HepG2 (cell line): ENCODE data around the gene DBNDD2. TPM values are rescaled to one million over a fixed set of nuclear protein-coding genes. Genes with fewer than 3 reads are reported as not detected.
A peak's percentile ranks its signal among the peaks of the same experiment; 100 is the strongest.

Source experiments
- ARID3A ChIP-seq: IDR thresholded peaks from 2 replicates; pipeline ENCODE4 v1.6.1; 2012; ENCODE audit warnings: low read depth, low read length, improper control_type of control experiment
- DMAP1 ChIP-seq: IDR thresholded peaks from 2 replicates; pipeline ENCODE4 v1.6.1; 2016
- DNMT1 ChIP-seq: sonication (generic); formaldehyde crosslinking; IDR thresholded peaks from 2 replicates; pipeline ENCODE4 v1.5.1; 2020; ENCODE audit warnings: mild to moderate bottlenecking, missing genetic modification reagents
- FOXC1 ChIP-seq: sonication (generic); formaldehyde crosslinking; IDR thresholded peaks from 2 replicates; pipeline ENCODE4 v1.8.0; 2022; ENCODE audit warnings: mild to moderate bottlenecking, missing genetic modification reagents, borderline replicate concordance
- MAF1 ChIP-seq: sonication (generic); formaldehyde crosslinking; IDR thresholded peaks from 2 replicates; pipeline ENCODE4 v1.5.0; 2020; ENCODE audit warnings: missing genetic modification reagents, borderline replicate concordance
- NR2F2 ChIP-seq: IDR thresholded peaks from 2 replicates; pipeline ENCODE4 v1.6.1; 2012; ENCODE audit warnings: low read depth, inconsistent platforms, borderline replicate concordance
- ZHX2 ChIP-seq, 2 experiments: sonication (generic) in 1 of 2; formaldehyde crosslinking in 1 of 2; IDR thresholded peaks; 2 replicates each; pipeline versions ENCODE4 v1.6.1 to v1.9.0; 2014 to 2022; ENCODE audit warnings: antibody characterized with exemption in 1 of 2, borderline replicate concordance in 1 of 2, inconsistent platforms in 1 of 2, low read depth in 1 of 2, missing genetic modification reagents in 1 of 2
- ZNF263 ChIP-seq: sonication (generic); formaldehyde crosslinking; IDR thresholded peaks from 2 replicates; pipeline ENCODE4 v1.4.0; 2020; ENCODE audit warnings: missing genetic modification reagents
- ZNF446 ChIP-seq: sonication (generic); formaldehyde crosslinking; IDR thresholded peaks from 2 replicates; pipeline ENCODE4 v1.5.0; 2020; ENCODE audit warnings: mild to moderate bottlenecking, missing genetic modification reagents
- ZNF550 ChIP-seq: sonication (generic); formaldehyde crosslinking; IDR thresholded peaks from 2 replicates; pipeline ENCODE4 v1.4.0; 2020; ENCODE audit warnings: mild to moderate bottlenecking, missing genetic modification reagents, borderline replicate concordance
- ZNF670 ChIP-seq: sonication (generic); formaldehyde crosslinking; IDR thresholded peaks from 2 replicates; pipeline ENCODE4 v1.8.0; 2022; ENCODE audit warnings: mild to moderate bottlenecking, missing genetic modification reagents, borderline replicate concordance
- ZNF768 ChIP-seq: sonication (generic); formaldehyde crosslinking; IDR thresholded peaks from 2 replicates; pipeline ENCODE4 v1.4.0; 2020; ENCODE audit warnings: missing genetic modification reagents
- ZNF879 ChIP-seq: sonication (generic); formaldehyde crosslinking; IDR thresholded peaks from 2 replicates; pipeline ENCODE4 v1.8.1; 2023; ENCODE audit warnings: missing genetic modification reagents
- polyA plus RNA-seq, 8 experiments: library from polyadenylated mRNA; depleted of rRNA in 3 of 8; stranded (reverse) in 7 of 8; unstranded in 1 of 8; fragments of >200 nt; fragmentation: Illumina TruSeq in 4 of 8; extraction: Trizol in 4 of 8; gene quantifications; 2 replicates each; pipeline versions ENCODE4 v1.2.1 to v1.2.3, GENCODE V29; 2011 to 2016; ENCODE audit warnings: low read depth in 4 of 8, missing spikeins in 1 of 8, mixed read lengths in 1 of 8; ENCODE audit not compliant: insufficient read depth in 1 of 8
- total RNA-seq, 5 experiments: library from RNA; depleted of rRNA; stranded (reverse); fragments of >200 nt; fragmentation: Illumina TruSeq; extraction: Trizol; gene quantifications; 2 replicates each; pipeline ENCODE4 v1.2.3, GENCODE V29; 2016; ENCODE audit warnings: low read depth in 1 of 5
- TF ChIP-seq, protein P1 (sequence below): IDR thresholded peaks from 2 replicates; pipeline ENCODE4 v1.6.1; 2016; ENCODE audit warnings: missing compliant biosample characterization, missing genetic modification reagents, borderline replicate concordance
- TF ChIP-seq, protein P2 (sequence below): sonication (generic); formaldehyde crosslinking; conservative IDR thresholded peaks from 2 replicates; pipeline ENCODE4 v1.4.0; 2020; ENCODE audit warnings: missing genetic modification reagents

DBNDD2 gene
- total and polyA plus RNA-seq, 2 of the 13 experiments (the other 11 are each of a cell fraction or from before 2014, with no cell fraction given) = 16.7 to 47.6 TPM

DNA sequence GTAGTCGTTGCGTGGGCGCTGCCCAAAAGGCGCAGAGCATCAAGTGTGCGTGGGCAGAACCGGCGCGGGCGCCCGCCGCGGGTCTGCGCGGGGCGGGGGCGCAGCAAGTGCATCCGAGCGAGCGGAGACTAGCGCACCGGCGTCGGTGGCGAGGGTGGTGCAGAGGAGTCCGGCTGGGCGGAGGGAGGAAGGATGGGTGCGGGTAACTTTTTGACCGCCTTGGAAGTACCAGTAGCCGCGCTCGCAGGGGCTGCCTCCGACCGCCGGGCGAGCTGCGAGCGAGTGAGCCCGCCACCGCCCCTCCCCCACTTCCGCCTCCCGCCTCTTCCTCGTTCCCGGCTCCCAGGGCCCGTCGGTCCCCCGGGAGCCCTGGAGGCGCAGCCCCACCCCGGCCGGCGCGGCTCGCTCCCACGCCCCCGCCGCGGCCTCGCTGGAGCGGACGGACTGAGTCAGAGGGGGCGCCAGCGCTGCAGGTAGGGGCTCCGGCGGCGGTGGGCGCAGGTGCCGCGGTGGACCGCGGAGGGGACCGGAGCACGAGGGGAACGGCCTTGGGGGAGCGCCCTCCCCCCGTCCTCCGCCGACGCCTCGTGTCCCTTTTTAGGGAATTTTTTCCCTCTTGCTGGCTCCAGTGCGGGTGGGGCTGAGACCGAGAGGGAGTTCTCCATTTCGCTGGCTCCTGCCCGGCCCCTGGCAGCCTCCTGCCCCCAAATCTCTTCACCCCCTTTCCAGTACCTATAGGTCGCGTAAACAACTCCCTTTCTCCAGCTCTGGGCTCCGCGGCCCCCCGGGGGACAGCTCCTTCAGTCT lies 1.6 kb upstream of the DBNDD2 start (continued):
- peak; percentile 37; the same call in 1 of the 2 replicates for TF ChIP-seq ZNF550 (CRISPR knock-in tag)
- peak; percentile 39; the same call in 1 of the 2 replicates for TF ChIP-seq ZNF768 (CRISPR knock-in tag)
- no peak for TF ChIP-seq ARID3A
- TF ChIP-seq NR2F2 = no peak
- peak; percentile 40; the same call in 1 of the 2 replicates for TF ChIP-seq DNMT1 (CRISPR knock-in tag)
- TF ChIP-seq, protein P1, sequence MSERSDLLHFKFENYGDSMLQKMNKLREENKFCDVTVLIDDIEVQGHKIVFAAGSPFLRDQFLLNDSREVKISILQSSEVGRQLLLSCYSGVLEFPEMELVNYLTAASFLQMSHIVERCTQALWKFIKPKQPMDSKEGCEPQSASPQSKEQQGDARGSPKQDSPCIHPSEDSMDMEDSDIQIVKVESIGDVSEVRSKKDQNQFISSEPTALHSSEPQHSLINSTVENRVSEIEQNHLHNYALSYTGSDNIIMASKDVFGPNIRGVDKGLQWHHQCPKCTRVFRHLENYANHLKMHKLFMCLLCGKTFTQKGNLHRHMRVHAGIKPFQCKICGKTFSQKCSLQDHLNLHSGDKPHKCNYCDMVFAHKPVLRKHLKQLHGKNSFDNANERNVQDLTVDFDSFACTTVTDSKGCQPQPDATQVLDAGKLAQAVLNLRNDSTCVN (CRISPR knock-in tag) = peak; percentile 63; the same call in 1 of the 2 replicates
- TF ChIP-seq FOXC1 = no peak; the same call in 1 of the 2 replicates
- TF ChIP-seq DMAP1 (CRISPR knock-in tag) = peak; percentile 29; the same call in 1 of the 2 replicates
- TF ChIP-seq, protein P2, sequence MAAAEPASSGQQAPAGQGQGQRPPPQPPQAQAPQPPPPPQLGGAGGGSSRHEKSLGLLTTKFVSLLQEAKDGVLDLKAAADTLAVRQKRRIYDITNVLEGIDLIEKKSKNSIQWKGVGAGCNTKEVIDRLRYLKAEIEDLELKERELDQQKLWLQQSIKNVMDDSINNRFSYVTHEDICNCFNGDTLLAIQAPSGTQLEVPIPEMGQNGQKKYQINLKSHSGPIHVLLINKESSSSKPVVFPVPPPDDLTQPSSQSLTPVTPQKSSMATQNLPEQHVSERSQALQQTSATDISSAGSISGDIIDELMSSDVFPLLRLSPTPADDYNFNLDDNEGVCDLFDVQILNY = no peak
- peak; percentile 93 for TF ChIP-seq ZNF446 (CRISPR knock-in tag)
- 0 out of 2 replicates have a peak, but pooled peaks have one; percentile 5 for TF ChIP-seq ZNF670 (CRISPR knock-in tag)
- TF ChIP-seq MAF1 = no peak
- TF ChIP-seq ZNF879 (CRISPR knock-in tag) = peak; percentile 74; the same call in 1 of the 2 replicates
- TF ChIP-seq ZNF263 (CRISPR knock-in tag) = peak; percentile 67; the same call in 1 of the 2 replicates
- peak; percentile 16; the same call in 1 of the 2 replicates for TF ChIP-seq ZHX2 (IDR thresholded peaks at IDR 0.05; ENCODE audit: low read depth)
- peak; percentile 55; the same call in 1 of the 2 replicates for TF ChIP-seq ZHX2 (CRISPR knock-in tag; IDR thresholded peaks at IDR 0.05; ENCODE audit: borderline replicate concordance)
